Thyroid gland (tissue), 4 donors: ENCODE measurements around the gene FGD5.

Experiments
- CTCF ChIP-seq, 6 experiments: fragments of 200-600 bp in 3 of 6; fragments of 450-650 bp in 3 of 6; sonication (generic) in 3 of 6; IDR thresholded peaks; one replicate each; pipeline ENCODE4 v1.5.1; 2016 to 2019; ENCODE audit warnings: antibody characterized with exemption in 6 of 6, mild to moderate bottlenecking in 2 of 6, inconsistent platforms in 1 of 6, moderate library complexity in 1 of 6
- POLR2A ChIP-seq, 2 donors: fragments of 450-650 bp; IDR thresholded peaks; one replicate each; pipeline ENCODE4 v1.6.1; 2017; ENCODE audit warnings: antibody characterized with exemption in 2 of 2, mild to moderate bottlenecking in 2 of 2, moderate library complexity in 1 of 2

- TF ChIP-seq CTCF (IDR thresholded peaks at IDR 0.05) = no peak
- no peak for TF ChIP-seq POLR2A (IDR thresholded peaks at IDR 0.05)
Measured at GRCh38 chr3:14867936-14868570, 49.3 kb downstream of the FGD5 start.
